Bone marrow (tissue), 2 donors: ENCODE data around the gene ESPNL.

ENCODE experiments used
- DNase-seq, 2 donors: peaks; one replicate each; lab custom pipeline; 2025; lab: John Stamatoyannopoulos, UW

The ESPNL gene

DNA sequence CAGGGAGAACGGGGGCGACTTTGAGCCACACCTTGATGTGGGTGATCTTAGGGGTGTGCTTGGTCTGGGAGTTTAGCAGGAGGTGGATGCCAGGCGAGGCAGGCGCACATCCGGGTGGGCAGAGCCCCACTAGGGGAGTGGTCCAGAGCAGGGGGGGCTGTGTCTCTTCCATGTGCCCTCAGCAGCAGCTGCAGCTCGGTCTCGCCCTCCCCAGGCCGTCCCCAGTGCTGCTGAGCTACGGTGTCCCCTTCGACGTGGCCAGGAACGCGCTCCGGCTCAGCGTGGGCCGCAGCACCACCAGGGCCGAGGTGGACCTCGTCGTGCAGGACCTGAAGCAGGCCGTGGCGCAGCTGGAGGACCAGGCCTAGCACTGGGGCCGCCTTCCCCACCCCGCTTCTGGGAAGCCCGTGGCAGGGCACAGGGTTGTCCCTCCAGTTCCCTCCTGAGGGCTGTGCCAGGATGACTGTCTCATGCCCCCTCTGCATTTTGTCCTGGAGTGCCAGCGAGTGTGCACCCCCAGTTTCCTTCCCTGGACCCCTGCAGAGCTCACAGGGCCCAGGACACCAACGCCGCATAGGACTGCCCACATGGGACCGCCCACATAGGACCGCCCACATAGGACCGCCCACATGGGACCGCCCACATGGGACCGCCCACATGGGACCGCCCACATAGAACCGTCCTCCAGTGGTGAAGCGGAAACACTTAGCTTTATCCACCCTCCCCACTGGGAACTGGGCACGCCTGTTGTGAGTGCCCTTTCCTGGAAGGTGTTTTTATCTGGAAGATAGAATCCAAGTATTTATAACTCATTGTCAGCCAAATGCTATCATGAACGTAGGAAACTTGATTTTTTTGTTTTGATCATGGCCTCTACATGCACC lies 1.9 kb upstream of the ESPNL start:
- DNase-seq = no peak

DNA sequence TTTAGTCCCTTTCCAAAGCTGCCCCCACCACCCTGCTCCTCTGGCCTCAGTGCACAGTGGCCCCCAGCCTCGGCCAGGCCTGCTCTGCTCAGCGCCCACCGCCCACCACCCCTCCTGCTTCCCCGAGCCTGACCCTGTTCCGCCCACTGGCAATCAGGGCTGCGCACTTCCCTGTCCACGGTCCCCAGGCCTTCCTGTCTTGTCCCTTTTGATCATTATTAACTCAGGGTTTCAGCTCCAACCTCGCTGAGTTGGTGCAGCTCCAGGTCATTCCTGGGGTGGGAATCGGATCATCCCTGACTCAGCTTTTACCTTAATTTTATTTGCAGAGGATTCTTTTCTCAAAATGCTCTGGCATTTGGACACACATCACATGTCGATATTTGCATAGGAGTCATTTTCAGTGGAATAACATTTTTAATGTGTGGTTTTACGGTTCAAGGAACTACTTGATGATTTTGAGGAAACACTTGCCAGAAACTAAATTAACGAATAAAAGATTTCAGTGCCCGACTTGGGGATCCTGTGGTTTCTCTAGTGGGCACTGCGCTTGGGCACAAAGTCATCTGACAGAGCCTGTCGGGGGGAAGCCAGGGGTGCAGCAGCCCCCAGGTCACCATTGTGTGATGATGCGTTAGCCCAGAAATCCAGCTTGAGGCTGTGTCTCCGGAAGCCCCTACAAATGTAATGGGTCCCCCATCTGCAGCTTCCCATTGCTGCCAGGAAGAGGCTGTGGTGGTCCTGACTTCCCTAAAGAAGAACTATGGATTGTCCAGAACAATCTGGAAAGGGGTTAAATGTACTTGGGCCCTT lies 1.0 kb upstream of the ESPNL start:
- DNase-seq = no peak

DNA sequence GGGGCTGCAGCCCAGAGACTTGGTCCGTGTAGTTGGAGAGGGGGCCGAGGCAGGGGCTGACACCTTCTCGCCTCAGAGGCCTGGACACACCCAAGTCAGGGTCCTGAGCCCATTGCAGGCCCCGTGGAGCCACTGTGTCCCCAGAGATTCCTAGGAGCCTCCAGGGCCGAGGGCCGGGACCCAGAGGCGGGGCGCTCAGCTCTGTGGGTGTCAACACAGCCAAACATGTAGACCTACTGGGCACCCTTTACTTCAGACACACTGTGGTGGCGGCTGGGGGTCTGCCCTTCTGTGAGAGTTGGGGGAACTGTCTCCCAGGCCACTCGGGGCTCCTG lies 459 bp upstream of the ESPNL start:
- no peak for DNase-seq

DNA sequence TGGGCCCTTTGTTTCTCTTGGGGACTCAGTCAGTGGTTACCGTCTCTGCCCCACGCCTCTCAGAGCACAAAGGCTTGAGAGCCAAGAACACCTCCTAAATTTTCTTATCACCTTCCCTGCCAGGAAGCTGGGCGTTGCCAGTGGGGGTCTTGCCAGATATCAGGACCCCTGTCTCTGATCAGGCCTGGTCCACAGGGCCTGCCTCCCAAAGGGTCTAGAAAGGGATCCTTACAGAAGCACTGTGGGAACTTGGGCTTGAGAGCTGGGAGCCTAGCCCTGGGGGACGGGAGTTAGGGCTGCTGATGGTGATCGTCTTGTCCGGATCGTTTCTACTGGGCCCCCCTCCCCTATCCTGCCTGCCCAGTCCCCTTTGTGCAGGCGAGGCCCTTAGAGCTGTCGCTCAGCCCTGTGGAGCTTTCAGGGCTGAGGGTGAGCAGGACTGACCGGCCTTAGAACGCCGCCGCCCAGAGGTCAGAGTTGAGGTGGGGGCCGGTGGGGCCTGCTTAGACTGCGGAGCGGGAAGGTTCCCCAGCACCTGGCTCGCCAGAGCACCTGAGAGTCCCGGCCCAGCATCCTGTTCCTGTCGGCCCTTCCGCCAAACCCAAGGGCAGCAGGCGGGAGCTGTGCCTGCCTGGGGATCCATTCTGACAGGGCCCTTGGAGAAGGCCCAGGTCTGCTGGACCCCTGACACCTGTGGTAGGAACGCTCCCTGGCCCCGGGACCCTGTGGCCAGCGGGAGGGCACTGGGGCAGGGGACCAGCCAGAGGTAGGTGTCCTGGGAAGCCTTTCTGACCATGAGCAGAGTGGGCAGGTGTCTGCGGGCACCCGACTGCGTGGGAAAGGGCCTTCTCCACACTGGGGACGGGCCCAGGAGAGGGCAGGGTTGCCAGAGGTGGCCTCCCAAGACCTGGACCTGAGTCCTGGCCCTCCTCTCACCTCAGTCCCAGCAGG lies 956 bp downstream of the ESPNL start:
- no peak for DNase-seq

DNA sequence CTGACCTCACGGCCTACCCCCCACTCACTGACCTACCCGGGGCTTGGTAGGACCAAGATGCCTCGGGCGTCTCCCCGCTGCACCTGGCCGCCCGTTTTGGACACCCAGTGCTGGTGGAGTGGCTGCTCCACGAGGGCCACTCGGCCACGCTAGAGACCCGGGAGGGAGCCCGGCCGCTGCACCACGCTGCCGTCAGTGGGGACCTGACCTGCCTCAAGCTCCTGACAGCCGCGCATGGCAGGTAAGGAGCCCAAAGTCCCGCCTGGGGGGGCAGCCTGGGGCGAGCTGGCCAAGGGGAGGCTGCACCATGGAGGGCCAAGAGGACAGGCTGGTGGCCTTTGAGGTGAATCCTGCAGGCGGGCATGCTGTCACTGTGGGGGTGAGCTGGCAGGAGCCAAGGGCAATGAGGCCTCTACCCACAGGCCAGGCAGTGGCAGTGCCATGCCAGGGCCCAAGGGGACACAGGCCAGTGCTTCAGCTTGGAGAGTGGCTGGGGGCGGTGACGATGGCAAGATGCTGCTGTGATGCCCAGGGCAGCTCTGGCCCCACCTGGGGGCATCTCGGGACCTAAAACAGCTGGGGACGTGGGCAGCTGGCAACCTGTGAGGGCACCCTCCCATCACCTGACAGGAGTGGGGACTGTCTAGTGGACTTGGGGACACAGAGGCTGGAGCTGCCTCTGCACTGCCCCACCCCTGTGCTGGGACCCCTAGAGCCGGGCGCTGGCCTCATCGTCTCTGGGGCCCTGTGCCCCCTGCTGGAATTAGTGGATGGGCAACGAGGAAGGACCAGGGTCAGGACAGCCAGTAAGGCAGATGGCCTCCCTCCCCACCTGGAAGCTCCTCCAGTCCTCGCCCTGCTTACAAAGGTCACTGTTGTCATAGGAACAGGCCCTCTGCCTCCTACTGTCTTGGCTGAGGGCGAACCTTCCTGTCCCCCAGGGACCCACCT lies 2.0 kb downstream of the ESPNL start:
- DNase-seq = no peak

DNA sequence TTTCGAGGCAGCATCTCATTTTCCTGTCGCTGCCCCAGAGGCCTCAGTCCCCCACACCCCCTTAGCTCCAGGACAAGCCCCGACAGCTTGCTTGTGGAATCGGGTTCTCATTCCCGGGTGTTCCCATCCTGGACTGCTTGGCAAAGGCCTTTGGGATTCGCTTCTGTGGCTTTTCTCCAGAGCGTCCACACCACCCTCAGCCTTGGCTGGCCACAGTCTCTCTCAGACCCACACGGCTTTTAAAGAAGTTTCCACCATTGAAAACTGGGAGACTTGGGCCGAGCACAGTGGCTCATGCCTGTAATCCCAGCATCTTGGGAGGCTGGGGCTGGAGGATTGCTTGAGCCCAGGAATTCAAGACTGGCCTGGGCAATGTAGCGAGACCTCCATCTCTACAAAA lies 2.7 kb downstream of the ESPNL start:
- DNase-seq = no peak

DNA sequence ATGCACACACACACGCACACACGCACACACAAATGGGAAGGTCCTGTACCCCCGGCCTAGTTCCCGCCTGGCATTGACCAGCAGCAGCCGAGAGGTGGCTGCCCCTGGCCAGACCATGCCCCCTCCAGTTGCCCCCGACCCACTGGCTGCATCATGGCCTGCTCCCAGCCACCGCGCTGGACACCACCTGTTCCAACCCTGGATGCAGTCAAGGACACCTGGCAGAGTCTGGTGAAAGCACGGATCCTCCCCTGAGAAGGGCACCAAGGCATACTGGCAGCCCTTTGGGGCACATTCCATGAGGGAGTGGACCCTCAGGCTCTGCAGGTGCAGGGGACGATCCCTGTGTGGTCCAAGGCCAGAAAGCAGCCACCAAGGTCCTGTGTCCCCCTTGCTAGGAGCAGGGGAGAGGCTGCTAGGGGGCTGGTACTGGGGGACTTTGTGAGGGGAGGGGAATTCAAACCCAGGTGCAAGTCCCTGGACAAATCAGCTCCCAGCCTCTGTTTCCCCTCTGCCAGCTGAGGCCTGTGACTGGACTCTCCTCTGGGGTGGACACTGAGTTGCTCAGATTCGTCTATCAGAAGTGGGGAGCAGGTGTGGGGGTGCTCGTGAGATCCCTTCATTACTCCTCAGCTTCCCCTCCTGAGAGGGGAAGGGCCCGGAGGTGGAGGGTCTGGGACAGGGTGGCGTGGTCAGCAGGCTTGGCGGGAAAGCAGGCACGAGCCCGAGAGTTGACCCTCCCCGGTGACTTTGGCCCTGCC lies 3.5 kb downstream of the ESPNL start:
- no peak for DNase-seq

DNA sequence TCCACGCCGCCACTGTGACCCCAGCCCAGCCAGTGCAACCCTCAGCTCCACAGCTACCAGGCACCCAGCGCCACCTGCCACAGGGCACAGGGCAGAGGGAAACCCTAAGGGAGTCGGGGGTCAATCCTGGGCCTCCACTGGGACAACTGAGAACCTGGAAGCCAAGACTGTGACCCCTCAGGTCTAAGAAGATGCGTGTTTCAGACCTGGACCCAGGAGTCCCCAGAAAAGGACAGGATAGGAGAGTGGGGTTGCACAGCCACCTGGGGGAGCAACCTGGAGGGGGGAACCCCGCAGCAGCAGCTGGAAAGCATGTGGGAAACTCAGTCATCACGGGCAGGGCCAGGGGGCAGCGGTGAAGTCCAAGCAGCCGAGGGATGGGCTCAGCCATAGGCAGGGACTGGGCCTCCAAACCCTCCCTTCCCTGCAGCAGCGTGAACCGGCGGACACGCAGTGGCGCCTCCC lies 4.1 kb downstream of the ESPNL start:
- no peak for DNase-seq

DNA sequence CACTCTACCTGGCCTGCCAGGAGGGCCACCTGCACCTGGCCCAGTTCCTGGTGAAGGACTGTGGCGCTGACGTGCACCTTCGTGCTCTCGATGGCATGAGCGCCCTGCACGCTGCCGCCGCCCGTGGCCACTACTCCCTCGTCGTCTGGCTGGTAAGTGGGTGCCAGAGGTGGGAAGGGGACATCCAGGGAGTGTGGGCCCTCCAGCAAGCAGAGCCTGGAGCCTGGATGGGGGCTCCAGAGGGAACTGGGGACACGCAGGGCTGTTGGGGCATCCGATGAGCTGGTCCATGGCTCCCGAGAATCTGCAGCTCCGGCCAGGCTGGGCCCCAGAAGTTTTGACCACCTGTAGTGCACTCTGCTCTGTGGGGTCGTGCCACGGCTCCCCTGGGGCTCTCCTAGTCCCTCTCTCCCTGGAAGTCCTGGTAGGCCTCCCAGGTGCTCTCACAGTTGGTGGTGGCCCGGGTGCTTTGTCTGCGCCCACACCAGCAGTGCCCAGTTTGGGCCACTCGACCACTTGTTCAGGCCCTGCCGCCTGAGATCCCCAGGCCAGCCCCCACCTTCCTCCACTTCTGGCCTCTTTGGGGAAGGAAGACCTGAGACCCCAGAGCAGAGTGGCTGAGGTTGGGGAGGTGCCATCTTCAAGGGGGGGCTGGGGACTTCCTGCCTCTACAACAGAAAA lies 4.7 kb downstream of the ESPNL start:
- DNase-seq = no peak

DNA sequence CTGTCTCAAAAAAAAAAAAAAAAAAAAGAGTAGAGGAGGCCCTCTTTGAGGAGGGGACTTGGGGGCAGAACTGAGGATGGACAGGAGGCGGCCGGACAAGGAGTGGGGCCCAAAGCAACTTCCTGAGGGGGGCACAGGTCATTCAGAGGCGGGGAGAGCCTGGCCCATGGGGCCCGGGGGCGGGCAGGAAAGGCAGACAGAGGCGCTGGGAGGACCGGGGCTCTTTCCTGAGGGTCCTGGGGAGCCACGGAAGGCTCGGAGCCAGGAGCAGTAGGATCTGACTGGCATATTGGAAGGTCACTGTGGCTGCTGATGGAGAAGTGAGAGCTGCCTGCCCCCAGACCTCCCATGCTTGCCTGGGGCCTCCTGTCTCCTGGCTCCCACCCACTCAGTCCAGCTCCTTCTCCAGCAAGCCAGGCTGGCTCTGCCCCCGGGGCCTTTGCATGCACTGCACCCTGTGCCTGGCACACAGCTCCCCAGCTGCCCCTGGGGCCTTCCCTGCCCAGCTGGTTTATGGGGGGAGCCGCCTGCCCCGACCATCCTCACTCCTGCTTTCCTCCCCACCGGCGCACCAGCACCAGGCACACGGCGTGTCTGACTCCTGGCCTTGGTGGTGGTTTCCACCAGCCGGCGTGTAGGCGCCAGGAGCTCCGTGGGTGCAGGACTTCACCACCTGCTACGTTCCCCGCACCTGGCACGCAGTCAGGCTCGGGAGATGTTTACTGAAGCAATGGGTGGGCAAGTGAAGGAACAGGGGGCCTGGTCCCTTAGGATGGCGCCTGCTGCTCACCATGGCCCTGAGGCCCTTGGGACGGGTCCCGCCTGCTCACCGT lies 5.6 kb downstream of the ESPNL start:
- DNase-seq = no peak

DNA sequence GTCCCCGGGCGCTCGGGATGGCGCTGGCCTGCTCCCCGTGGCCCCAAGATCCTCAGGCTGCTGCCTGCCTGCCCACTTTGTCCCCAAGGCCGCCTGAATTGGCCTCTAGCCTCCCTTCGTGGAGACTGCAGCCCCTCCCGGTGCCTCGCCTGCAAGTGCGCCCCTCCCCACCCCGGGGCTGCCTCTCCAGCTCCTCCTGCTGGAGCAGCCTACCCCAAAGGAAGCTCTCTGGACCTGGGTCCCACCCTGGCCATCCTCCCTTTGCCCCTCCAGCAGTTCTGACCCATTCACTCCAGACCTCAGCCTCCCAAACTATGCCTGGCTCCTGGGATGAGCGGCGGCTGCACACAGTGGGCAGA lies 6.2 kb downstream of the ESPNL start:
- DNase-seq = no peak

DNA sequence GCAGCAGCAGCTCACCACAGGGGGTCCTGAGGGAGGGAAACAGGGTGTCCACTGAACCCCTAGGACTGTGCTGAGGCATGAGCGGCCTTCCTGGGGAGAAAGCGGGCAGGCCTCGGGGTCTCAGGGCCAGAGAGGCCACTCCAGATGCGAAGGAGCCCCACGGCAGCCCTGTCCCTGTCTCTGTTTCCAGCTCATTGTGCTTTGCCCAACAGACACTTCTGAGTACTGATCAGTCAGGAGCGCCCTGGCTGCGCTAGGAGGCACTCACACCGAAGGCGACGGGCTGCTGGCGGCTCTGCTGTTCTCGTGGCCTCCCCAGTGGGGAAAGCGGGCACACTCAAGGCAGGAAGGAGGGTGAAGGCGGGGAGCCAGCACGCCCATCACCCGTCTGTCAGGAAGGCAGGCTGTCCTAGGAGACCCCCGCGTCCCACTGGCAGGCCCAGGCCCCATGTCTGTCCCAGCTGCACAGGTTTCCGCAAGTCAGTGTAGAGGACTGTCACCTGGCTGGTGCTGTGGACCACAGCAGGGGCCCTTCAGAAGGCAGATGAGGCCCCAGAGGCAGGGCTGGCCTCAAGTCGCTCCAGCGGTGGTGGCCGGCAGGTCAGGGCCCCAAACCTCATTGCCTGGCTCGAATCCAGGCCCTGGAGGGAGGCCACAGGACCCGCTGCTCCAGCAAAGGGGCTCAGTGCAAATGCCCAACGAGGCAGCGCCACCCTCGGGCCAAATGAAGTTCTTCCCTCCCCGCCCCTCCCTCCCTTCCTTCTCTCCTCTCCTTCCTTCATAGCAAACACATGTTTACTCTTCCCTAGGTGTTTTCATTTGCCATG lies 6.8 kb downstream of the ESPNL start:
- no peak for DNase-seq

DNA sequence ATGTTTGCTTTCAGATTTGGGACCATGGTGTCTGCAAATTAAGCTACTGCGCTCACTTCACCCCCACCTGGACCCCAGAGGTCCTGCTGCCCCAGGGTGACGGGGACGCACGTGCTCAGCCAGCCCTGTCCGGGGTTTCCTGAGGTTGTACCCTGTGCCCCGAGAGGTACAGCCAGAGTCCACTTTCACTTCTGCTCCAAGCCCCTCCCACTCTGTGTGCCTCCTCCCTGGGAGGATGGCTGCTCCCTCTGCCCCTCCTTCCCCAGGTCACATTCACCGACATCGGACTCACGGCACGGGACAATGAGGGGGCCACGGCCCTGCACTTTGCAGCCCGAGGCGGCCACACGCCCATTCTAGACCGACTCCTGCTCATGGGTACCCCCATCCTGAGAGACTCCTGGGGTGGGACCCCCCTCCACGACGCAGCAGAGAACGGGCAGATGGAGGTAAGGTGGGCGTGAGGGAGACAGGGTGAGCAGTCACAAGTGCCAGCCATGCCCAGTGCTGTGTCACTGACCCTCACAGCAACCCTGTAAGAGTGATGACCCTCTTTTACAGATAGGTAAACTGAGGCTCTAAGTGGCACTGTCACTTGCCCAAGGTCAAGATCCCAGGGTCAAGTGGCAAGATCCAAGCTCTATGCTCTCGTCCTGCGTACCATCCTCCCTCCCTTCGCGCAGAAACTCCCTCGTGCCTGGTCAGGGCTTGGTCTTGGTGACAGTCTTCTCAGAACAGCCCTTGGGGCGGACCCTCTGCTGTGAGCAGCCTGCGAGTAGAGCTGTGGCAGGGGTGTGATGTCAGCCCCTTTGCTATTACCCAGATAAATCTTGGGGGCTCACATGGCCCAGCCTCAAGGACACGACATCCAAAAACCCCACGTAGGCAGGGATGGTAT lies 7.6 kb downstream of the ESPNL start:
- no peak for DNase-seq

DNA sequence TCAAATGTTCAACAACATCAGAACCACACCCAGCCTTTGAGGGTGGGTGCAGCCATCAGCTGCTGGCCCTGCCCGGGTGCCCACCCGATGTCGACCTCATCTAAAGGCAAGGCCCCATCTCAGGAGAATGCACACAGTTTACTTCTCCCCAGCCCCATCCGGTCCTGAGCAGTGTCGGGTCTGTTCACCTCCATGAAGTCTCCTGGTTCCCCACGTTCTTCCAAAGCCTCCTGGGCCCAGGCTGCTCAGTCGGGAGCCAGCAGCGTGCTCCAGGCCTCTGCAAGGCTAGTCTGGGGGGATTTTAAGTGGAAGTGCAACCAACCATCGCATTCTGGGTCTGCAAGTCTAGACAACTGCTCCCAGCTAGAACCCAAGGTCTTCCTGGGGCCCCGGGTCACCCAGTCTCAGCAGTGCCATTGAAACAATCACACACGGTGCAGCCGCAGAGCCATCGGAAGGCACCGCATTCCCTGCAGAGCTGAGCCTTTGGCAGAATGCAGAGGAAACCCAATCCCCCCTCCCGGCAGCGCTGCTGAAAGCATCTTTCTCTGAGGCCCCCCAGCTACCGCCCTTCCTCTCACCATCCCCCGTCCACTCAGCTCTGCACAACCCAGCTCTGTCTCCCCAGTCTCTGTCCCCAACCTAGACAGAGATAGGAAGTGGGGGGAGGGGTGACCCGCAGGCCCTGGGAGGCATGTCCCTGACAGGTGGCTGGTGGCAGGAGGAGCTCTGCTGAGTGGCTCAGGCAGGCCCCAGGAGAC lies 8.5 kb downstream of the ESPNL start:
- DNase-seq = no peak

DNA sequence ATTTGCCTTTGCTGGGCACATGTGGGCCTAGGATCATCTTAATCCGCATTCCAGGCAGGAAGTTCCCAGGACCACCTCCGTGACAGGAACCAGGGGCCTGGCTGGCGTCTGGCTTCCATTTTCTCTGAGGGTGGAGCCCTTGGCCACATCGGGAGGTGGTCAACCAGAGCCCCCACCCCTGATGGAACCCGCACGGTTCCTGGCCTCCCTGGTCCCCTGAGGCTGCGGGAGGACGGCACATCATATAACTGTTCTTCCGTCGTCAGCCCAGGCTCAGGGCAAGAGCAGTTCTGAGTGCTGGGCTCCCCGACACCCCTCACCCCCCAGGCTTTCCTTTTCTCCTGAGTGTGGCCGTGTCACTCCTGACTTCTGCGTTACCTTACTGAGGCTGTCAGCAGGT lies 13.5 kb downstream of the ESPNL start:
- no peak for DNase-seq

DNA sequence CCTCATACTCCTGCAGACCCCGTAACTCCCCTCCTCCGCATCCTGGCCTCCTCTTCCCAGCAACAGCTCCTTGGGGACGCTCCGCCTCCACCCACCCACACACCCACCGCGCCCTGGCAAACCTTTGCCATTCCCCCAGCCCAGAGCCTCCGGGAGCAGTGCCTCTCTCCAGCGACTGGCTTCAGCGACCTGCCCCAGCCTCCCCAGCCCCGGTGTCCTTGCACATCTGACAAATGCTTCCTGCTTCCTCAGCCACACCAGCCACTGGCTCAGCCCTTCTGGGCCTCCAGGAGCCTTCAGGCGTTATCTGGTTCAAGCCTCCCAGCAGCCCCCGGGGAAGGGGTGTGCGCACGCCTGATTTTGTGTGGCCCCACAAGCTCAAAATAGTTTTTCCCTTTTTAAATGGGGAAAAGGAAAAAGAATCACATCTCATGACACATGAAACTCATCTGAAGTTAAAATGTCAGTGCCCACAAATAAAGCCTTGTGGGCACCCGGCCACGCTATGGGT lies 14.2 kb downstream of the ESPNL start:
- no peak for DNase-seq
